Measurements from ENCODE around the gene SIGLECL1. TPM values are rescaled to one million over a fixed set of nuclear protein-coding genes. Genes with fewer than 3 reads are reported as not detected.

The SIGLECL1 gene
- total RNA-seq, 5 donors from 2014 or later (not counting 1 experiment from before 2014, with no cell fraction given): not detected

Other genes starting within 250 kb of the SIGLECL1 start
- not detected for gene KLK8, start 249.5 kb upstream of the SIGLECL1 start, total RNA-seq
- not detected for gene KLK10, start 231.4 kb upstream of the SIGLECL1 start, total RNA-seq
- gene KLK11, start 224.5 kb upstream of the SIGLECL1 start, total RNA-seq: not detected
- not detected for gene KLK12, start 216.1 kb upstream of the SIGLECL1 start, total RNA-seq
- gene KLK13, start 186.0 kb upstream of the SIGLECL1 start, total RNA-seq: not detected
- gene KLK14, start 168.2 kb upstream of the SIGLECL1 start, total RNA-seq: under 1 TPM; 0.42 to 0.78 (median 0.70) TPM
- gene CTU1, start 142.7 kb upstream of the SIGLECL1 start, total RNA-seq: 10 to 100 TPM in 3 of 5 donors, 1 to 10 TPM in 2; 3.2 to 18.1 (median 15.9) TPM
- gene SIGLEC9, start 126.2 kb upstream of the SIGLECL1 start, total RNA-seq: 1 to 10 TPM in 3 of 5 donors, under 1 TPM in 2; 0.73 to 2.6 (median 1.6) TPM
- gene SIGLEC7, start 108.8 kb upstream of the SIGLECL1 start, total RNA-seq: 1 to 10 TPM in 2 of 5 donors, under 1 TPM in 2, not detected in 1; 0.30 to 3.3 (median 1.0) TPM
- under 1 TPM in 4 of 5 donors, not detected in 1; 0.23 to 0.60 (median 0.42) TPM for gene CD33, start 26.0 kb upstream of the SIGLECL1 start, total RNA-seq
- gene IGLON5, start 60.6 kb downstream of the SIGLECL1 start, total RNA-seq: under 1 TPM in 1 of 5 donors, not detected in 4; 0.10 TPM
- gene VSIG10L, start 91.1 kb downstream of the SIGLECL1 start, total RNA-seq: under 1 TPM; 0.18 to 0.70 (median 0.39) TPM
- gene ETFB, start 115.3 kb downstream of the SIGLECL1 start, total RNA-seq: 10 to 100 TPM; 37.8 to 67.8 (median 61.1) TPM
- gene CLDND2, start 117.9 kb downstream of the SIGLECL1 start, total RNA-seq: 1 to 10 TPM; 2.0 to 8.5 (median 5.8) TPM
- 100 to 1,000 TPM in 4 of 5 donors, 10 to 100 TPM in 1; 42.9 to 356 (median 105) TPM for gene NKG7, start 121.6 kb downstream of the SIGLECL1 start, total RNA-seq
- gene LIM2, start 136.9 kb downstream of the SIGLECL1 start, total RNA-seq: not detected
- gene C19orf84, start 139.5 kb downstream of the SIGLECL1 start, total RNA-seq: not detected
- 1 to 10 TPM in 3 of 5 donors, under 1 TPM in 2; 0.67 to 6.7 (median 1.8) TPM for gene SIGLEC10, start 166.6 kb downstream of the SIGLECL1 start, total RNA-seq
- gene SIGLEC8, start 207.4 kb downstream of the SIGLECL1 start, total RNA-seq: not detected
- gene CEACAM18, start 227.5 kb downstream of the SIGLECL1 start, total RNA-seq: not detected

Data from T-cell (primary cell).